ENCODE data around the gene VHLL.

The VHLL gene

DNA sequence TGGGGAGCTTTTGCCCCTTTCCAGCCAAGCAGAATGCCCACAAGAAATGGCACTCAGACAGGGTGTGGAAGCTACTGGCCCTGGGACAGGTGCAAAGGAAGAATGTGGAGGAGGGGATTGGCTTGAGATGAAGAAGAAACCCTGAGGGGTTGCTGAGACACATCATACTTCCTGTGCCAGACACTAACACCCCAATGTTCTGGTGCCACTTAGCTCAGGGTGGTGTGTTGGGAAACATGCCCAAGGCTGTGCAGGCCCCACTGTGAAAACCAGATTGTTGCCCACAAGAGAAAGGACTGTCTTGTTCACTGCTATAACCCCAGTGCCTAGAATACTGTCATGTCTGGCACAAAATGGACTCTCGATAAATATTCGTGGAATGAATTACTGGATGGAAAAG lies 41.4 kb downstream of the VHLL start:
- no peak for DNase-seq (ENCODE audit: low read depth in 3 of 3)

DNA sequence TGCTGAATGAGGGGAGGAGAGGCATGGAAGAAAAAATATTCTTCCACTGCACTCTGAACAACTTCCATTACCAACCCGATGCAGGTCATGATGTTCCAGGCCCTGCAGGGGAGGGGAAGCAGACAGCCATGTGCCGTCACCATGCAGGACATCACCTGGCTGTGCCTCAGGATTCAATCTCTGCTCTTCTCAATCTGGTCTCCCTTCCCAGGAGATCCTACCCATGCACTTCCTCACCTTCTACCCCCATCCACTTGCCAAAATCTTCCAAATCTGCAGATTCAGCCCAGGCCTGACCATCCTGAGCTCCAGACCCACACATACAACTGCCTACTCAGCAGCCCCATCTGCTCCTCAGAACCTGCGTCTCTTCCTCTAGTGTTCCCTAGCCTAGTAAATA lies 45.5 kb downstream of the VHLL start:
- no peak for DNase-seq (ENCODE audit: low read depth in 3 of 3)

DNA sequence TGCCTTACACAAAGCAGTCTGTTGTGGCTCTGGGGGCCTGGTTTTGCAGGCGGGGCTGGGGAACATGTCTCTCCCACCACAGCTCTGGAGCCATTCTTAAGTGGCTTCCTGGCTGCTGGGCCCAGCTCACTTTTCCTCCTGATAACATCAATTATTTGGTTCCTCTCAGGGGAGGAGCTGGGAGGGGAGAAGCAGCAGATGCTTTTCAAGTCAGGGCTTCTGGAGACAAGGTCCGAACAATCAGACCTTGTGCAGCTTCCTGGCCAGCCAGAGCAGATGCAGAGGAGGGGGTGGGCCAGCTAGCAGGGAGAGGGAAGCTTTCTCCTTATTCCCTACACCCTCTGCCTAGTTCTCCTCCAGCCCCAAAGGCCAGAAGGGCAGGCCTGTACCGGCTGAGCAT lies 47.6 kb downstream of the VHLL start:
- DNase-seq (ENCODE audit: low read depth in 3 of 3): no peak

DNA sequence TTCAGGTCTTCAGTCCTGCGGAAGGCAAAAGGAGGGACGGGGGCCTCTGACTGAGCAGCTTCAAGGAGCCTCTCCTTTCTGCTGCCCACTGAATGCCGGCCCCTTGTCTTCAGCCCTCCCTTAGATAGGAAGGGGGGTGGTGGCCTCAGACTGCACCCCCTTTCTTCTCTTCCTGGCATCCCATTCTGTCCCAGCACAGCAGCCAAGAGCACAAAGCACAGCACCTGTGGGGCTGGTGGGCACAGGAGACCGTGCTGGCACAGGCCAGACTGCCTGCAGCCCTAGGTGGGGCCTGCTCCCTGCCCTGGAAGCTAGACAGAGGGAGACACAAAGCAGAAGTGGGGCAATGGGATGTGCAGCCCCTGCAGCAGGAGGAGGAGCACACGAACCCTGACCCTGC lies 49.5 kb downstream of the VHLL start:
- DNase-seq (ENCODE audit: low read depth in 3 of 3): no peak
